D721Med (cell line): ENCODE results near the gene BATF.

ENCODE experiments used
- DNase-seq: peaks from one replicate; pipeline ENCODE4 v3.0.0; 2011; ENCODE audit warnings: low spot score; ENCODE audit not compliant: insufficient read length
- FAIRE-seq: peaks from 2 replicates; lab custom pipeline; 2011; peaks lifted over from hg19 to GRCh38; lab: Jason Lieb, UNC
- TF ChIP-seq, protein P1 (sequence below): IDR thresholded peaks from 2 replicates; pipeline ENCODE4 v1.5.1; 2012; ENCODE audit warnings: mild to moderate bottlenecking, control low read depth; ENCODE audit not compliant: insufficient read depth; ENCODE audit errors: missing control alignments

BATF gene

DNA sequence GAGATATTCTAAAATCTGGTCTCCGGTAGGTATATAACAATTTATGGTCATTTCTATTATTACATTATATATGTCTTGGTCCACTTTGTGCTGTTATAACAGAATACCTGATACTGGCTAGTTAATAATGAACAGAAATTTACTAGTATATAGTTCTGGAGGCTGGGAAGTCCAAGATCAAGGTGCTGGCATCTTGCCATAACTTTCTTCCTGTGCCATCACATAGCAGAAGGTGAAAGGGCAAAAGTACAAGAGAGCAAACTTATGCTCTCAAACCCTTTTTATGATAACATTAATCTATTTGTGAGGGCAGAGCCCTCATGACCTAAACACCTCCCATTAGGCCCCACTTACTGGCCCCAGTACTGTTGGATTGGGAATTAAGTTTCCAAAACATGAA, 17.9 kb upstream of the BATF start:
- DNase-seq: no peak
- no peak for FAIRE-seq
- TF ChIP-seq, protein P1, sequence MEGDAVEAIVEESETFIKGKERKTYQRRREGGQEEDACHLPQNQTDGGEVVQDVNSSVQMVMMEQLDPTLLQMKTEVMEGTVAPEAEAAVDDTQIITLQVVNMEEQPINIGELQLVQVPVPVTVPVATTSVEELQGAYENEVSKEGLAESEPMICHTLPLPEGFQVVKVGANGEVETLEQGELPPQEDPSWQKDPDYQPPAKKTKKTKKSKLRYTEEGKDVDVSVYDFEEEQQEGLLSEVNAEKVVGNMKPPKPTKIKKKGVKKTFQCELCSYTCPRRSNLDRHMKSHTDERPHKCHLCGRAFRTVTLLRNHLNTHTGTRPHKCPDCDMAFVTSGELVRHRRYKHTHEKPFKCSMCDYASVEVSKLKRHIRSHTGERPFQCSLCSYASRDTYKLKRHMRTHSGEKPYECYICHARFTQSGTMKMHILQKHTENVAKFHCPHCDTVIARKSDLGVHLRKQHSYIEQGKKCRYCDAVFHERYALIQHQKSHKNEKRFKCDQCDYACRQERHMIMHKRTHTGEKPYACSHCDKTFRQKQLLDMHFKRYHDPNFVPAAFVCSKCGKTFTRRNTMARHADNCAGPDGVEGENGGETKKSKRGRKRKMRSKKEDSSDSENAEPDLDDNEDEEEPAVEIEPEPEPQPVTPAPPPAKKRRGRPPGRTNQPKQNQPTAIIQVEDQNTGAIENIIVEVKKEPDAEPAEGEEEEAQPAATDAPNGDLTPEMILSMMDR: no peak

DNA sequence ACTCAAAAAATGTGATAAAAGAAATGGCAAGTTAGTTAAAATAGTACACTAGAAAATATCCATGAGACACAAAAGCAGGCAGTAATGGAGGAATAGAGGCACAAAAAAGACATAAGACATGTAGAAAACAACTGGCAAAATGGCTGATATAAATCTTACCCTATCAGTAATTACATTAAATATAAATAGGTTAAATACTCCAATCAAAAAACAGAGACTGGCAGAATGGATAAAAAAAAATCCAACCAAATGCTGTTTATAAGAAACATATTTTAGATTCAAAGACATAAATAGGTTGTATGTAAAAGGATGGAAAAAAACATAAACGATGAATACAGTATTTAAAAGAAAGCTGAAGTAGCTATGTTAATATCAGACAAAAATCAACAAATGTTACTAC, 15.3 kb upstream of the BATF start:
- FAIRE-seq (no peak), DNase-seq (no peak)
- TF ChIP-seq, protein P1: no peak

DNA sequence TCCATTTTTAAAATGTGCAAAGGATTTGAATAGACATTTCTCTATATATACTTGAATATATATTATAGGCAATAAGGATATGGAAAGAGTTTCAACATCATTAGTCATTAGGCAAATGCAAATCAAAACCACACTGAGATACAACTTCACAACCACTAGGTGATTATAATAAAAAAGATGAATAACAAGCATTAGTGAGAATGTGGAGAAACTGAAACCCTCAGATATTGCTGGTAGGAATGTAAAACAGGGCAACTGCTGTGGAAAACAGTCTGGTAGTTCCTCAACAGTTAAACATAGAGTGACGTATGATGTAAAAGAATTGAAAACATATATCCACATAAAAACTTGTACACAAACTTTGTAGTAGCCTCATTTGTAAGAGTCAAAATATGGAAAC, 11.7 kb upstream of the BATF start:
- FAIRE-seq (no peak), DNase-seq (no peak)
- TF ChIP-seq, protein P1: no peak

DNA sequence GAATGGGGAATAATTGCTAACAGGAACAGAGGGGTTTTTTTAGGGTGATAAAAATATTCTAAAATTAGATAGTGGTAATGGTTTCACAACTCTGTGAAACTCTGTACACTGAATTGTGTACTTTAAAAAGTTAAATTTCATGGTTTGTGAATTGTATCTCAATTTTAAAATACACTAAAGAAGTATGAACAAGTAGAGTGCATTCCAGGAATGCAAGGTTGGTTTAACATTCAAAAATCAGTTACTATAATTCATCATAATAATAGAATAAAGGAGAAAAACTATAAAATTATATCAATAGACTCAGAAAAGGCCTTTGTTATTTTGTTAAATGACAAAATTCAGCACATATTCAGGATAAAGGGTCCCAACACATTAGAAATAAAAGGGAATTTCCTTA, 11.1 kb upstream of the BATF start:
- FAIRE-seq (no peak), DNase-seq (no peak)
- TF ChIP-seq, protein P1: no peak

DNA sequence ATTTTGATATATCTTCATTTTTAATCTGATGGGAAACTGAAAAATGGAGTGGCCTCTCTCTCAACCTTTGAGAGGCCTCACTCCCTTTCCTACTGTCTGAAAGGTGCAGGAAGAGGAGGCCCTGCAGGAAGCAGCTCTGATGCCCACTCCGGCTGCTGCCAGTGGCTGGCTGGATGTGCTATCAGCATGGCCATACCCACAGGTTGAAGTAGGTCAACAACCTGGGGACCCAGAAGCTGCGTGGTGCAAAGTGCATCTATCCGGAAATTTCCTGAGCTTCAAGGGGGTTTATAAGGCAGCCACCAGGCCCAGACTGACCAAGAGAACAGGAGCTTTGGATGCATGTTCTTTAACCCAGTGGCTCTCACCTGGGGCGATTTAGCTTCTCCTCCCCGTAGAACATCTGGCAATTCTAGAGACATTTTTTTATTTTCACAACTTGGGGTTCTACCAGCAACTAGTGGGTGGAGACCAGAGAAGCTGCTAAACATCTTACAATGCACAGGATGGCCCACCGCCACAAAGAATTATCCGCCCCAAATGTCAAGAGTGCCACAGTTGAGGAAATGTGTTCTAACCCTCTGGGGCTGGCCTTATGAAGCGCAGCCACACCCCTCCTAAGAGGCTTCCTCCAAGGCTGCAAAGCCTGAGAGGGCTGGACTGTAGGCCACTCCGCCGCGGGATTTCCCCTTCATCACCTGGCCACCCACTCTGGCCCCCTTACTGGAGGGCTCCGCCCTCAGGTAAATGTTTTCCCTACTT, 8.2 kb upstream of the BATF start:
- FAIRE-seq (no peak), DNase-seq (no peak)
- TF ChIP-seq, protein P1: no peak

DNA sequence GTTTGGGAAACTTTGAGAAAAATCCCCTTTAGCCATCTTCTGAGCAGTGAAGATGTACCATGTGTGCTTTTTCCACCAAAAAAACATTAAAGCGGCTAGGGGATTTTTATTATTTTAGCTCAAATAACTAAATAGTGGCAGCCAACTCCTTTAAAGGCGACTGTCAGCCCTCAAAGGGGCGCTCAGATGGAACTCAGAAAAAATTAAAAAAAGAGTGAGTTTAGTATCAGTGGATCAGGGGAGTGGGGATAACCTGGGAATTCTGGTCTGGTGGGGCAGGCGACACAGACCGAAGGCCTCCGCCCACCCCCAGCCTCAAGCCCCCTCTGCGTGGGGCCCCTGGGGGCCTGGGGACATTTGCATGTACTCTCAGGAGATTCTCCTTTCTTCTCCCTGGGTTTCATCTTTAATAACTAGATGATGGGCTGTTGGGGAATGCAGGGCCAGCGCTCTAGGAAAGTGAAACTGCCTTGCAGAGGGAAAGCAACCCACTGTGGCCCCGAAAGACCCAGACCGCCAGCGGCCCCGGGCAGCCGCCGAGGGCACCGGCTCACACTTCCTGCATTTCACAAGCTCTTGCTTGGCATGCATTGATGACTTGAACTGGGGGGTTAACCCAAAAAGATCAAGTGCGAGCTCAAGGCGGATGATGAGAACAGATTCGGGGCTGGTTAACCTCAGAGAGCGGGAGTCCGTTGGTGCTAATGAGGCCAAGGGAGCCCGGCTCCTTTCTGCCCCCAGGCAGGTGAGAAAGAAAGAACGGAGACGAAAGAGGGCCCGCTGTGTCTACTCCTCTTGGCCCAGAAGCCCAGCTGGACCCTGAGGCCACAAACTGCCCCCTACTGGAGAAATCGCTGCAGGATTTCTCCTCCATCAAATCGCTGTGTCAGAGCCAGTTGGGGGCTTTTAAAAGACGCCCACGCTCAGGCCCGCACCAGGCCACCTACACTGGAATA, 7.3 kb upstream of the BATF start:
- DNase-seq: no peak
- no peak for FAIRE-seq
- TF ChIP-seq, protein P1: no peak
